Measurements from ENCODE around the gene ALAD. TPM values are rescaled to one million over a fixed set of nuclear protein-coding genes. Genes with fewer than 3 reads are reported as not detected.
"Not testable (repeated sequence)": the region's sequence is repeated elsewhere in the genome, so short reads cannot be mapped to it uniquely, and the experiment has no call there.

The ALAD gene
- 32.0 and 34.7 TPM in 2 replicates for total RNA-seq

- intact Hi-C loops (cut with micrococcal nuclease) = loop anchor here (1.0 to 5.0 kb wide), 14 partner anchors 9 to 1919 kb away; partner anchors contain the start of genes ATP6V1G1, C9orf43, CDC26 and FKBP15
These were observed at the start of gene ALAD for GRCh38 chr9:113401027-113401792. Gene ALAD, minus strand, starts transcription at chr9:113401284. Its CDS starts 7,725 bp downstream, at chr9:113393559.

- intact Hi-C loops (cut with micrococcal nuclease) = no loop called here
These were observed 48.3 kb upstream of the ALAD start for GRCh38 chr9:113449376-113449775.

GRCh38 chr9:113446323-113446740 is 45.2 kb upstream of the ALAD start:
- intact Hi-C loops (cut with micrococcal nuclease) = loop anchor here (2.0 kb wide), 4 partner anchors 70 to 212 kb away; no protein-coding TSS in a partner anchor

- intact Hi-C loops (cut with micrococcal nuclease) = no loop called here
These were observed 43.7 kb upstream of the ALAD start for GRCh38 chr9:113444736-113445135.

- intact Hi-C loops (cut with micrococcal nuclease) = not testable (repeated sequence)
These were observed 36.6 kb upstream of the ALAD start for GRCh38 chr9:113437716-113438115.

- intact Hi-C loops (cut with micrococcal nuclease) = no loop called here
These were observed 35.8 kb upstream of the ALAD start for GRCh38 chr9:113436728-113437515.

GRCh38 chr9:113431191-113431590 is 30.1 kb upstream of the ALAD start:
- intact Hi-C loops (cut with micrococcal nuclease) = loop anchor here (5.0 kb wide), 1 partner anchor 1056 kb away; no protein-coding TSS in a partner anchor

GRCh38 chr9:113428062-113428615 is 27.1 kb upstream of the ALAD start:
- intact Hi-C loops (cut with micrococcal nuclease) = no loop called here

GRCh38 chr9:113427629-113428028 is 26.5 kb upstream of the ALAD start:
- intact Hi-C loops (cut with micrococcal nuclease) = no loop called here

GRCh38 chr9:113426701-113427100 is 25.6 kb upstream of the ALAD start:
- intact Hi-C loops (cut with micrococcal nuclease) = no loop called here

GRCh38 chr9:113425072-113425471 is 24.0 kb upstream of the ALAD start:
- intact Hi-C loops (cut with micrococcal nuclease) = no loop called here

- intact Hi-C loops (cut with micrococcal nuclease) = no loop called here
These were observed 20.6 kb upstream of the ALAD start for GRCh38 chr9:113421726-113422125.

GRCh38 chr9:113417370-113417769 is 16.3 kb upstream of the ALAD start:
- intact Hi-C loops (cut with micrococcal nuclease) = loop anchor here (10.0 kb wide), 1 partner anchor 1243 kb away; the partner anchor contains the start of gene SUSD1

GRCh38 chr9:113416149-113416721 is 15.2 kb upstream of the ALAD start:
- intact Hi-C loops (cut with micrococcal nuclease) = loop anchor here (10.0 kb wide), 1 partner anchor 1241 kb away; the partner anchor contains the start of gene SUSD1

- intact Hi-C loops (cut with micrococcal nuclease) = loop anchor here (1.0 to 10.0 kb wide), 17 partner anchors 9 to 1236 kb away; partner anchors contain the start of genes AKNA, ALAD, CDC26 and FKBP15
These were observed 9.3 kb upstream of the ALAD start, which contains the start of the genes C9orf43 and POLE3 for GRCh38 chr9:113410207-113410864. Gene C9orf43, plus strand, starts transcription at chr9:113410747. Its CDS starts 2,747 bp downstream, at chr9:113413494. Gene POLE3, minus strand, starts transcription at chr9:113410675. Its CDS starts 382 bp downstream, at chr9:113410293.

- intact Hi-C loops (cut with micrococcal nuclease) = loop anchor here (1.0 to 10.0 kb wide), 17 partner anchors 9 to 1235 kb away; partner anchors contain the start of genes AKNA, ALAD, CDC26 and FKBP15
These were observed 8.8 kb upstream of the ALAD start for GRCh38 chr9:113409883-113410206.

GRCh38 chr9:113409481-113409880 is 8.4 kb upstream of the ALAD start:
- intact Hi-C loops (cut with micrococcal nuclease) = no loop called here

- intact Hi-C loops (cut with micrococcal nuclease) = loop anchor here (1.0 kb wide), 1 partner anchor 98 kb away; no protein-coding TSS in a partner anchor
These were observed 5.9 kb upstream of the ALAD start for GRCh38 chr9:113406873-113407511.

GRCh38 chr9:113406353-113406752 is 5.3 kb upstream of the ALAD start:
- intact Hi-C loops (cut with micrococcal nuclease) = not testable (repeated sequence)

- intact Hi-C loops (cut with micrococcal nuclease) = loop anchor here (5.0 kb wide), 1 partner anchor 686 kb away; the partner anchor contains the start of gene INIP
These were observed 2.6 kb upstream of the ALAD start for GRCh38 chr9:113403646-113404045.
